Measurements from ENCODE around the gene SLC25A12.

SLC25A12 gene

DNA sequence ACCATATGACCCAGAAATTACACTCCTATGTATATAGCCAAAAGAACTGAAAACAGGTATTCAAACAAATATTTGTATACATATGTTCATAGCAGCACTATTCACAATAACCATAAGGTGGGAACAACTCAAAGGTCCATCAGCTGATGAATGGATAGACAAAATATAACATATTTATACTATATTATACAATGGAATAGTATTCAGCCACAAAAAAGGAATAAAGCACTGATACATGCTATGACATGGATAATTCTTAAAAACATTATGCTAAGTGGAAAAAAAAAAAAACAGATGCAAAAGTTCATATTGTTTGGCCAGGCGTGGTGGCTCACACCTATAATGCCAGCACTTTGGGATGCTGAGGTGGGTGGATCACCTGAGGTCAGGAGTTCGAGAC lies 52.0 kb downstream of the SLC25A12 start:
- TF ChIP-seq BHLHE40 (IDR thresholded peaks at IDR 0.05; ENCODE audit: borderline replicate concordance): no peak
- no peak for TF ChIP-seq LEF1 (IDR thresholded peaks at IDR 0.05; ENCODE audit: borderline replicate concordance)
- TF ChIP-seq SP1 (IDR thresholded peaks at IDR 0.05): no peak
- no peak for TF ChIP-seq CTBP1 (IDR thresholded peaks at IDR 0.05; ENCODE audit: borderline replicate concordance)
- TF ChIP-seq TARDBP (IDR thresholded peaks at IDR 0.05): no peak
- no peak for TF ChIP-seq ELF4 (IDR thresholded peaks at IDR 0.05)
- TF ChIP-seq FOXA1 (IDR thresholded peaks at IDR 0.05): no peak
- TF ChIP-seq, protein P1, sequence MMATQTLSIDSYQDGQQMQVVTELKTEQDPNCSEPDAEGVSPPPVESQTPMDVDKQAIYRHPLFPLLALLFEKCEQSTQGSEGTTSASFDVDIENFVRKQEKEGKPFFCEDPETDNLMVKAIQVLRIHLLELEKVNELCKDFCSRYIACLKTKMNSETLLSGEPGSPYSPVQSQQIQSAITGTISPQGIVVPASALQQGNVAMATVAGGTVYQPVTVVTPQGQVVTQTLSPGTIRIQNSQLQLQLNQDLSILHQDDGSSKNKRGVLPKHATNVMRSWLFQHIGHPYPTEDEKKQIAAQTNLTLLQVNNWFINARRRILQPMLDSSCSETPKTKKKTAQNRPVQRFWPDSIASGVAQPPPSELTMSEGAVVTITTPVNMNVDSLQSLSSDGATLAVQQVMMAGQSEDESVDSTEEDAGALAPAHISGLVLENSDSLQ (IDR thresholded peaks at IDR 0.05): no peak
- TF ChIP-seq SUZ12 (IDR thresholded peaks at IDR 0.05): no peak
- no peak for TF ChIP-seq L3MBTL2 (conservative IDR thresholded peaks at IDR 0.05)
- TF ChIP-seq FOXK2 (IDR thresholded peaks at IDR 0.05): no peak
- no peak for TF ChIP-seq HDGF (IDR thresholded peaks at IDR 0.05; ENCODE audit: borderline replicate concordance)
- TF ChIP-seq FOXM1 (IDR thresholded peaks at IDR 0.05; ENCODE audit: borderline replicate concordance): no peak
- no peak for TF ChIP-seq ARNT (IDR thresholded peaks at IDR 0.05)
- no peak for TF ChIP-seq ZNF384 (IDR thresholded peaks at IDR 0.05)
- TF ChIP-seq NFRKB (IDR thresholded peaks at IDR 0.05): no peak
- ChIA-PET POLR2A (no interaction called here), CTCF (no interaction called here)
- no peak for DNase-seq (ENCODE audit: extremely low spot score)

DNA sequence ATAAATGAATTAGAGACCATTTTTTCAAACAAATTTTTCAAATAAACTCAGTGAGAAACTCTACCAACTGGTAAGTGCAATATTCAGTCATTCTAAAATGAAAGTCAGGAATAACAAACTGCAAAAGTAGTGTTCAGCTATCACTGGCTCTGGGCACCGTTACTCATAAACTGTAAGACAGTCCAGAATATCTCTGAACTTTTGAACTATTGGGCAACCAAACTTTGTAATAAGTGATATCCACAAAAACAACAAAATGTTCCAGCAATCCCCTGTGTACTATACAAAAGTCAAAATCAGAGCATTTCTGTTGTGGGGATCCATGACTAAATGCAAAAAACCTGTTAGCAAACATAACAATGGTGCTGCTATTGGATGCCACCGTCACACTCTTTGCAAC lies 56.3 kb downstream of the SLC25A12 start:
- POLR2A ChIA-PET: interaction anchor here (1.0 kb wide), 1 partner anchor 150 kb away, joined by 3 read pairs; the partner anchor contains the start of gene DYNC1I2
- no peak for DNase-seq (ENCODE audit: extremely low spot score)
- no peak for TF ChIP-seq FOXK2 (IDR thresholded peaks at IDR 0.05)
- no peak for TF ChIP-seq LEF1 (IDR thresholded peaks at IDR 0.05; ENCODE audit: borderline replicate concordance)
- no peak for TF ChIP-seq ZNF384 (IDR thresholded peaks at IDR 0.05)
- no peak for TF ChIP-seq SP1 (IDR thresholded peaks at IDR 0.05)
- TF ChIP-seq TARDBP (IDR thresholded peaks at IDR 0.05): no peak
- no peak for TF ChIP-seq HDGF (IDR thresholded peaks at IDR 0.05; ENCODE audit: borderline replicate concordance)
- TF ChIP-seq, protein P1 (IDR thresholded peaks at IDR 0.05): no peak
- CTCF ChIA-PET: no interaction called here

DNA sequence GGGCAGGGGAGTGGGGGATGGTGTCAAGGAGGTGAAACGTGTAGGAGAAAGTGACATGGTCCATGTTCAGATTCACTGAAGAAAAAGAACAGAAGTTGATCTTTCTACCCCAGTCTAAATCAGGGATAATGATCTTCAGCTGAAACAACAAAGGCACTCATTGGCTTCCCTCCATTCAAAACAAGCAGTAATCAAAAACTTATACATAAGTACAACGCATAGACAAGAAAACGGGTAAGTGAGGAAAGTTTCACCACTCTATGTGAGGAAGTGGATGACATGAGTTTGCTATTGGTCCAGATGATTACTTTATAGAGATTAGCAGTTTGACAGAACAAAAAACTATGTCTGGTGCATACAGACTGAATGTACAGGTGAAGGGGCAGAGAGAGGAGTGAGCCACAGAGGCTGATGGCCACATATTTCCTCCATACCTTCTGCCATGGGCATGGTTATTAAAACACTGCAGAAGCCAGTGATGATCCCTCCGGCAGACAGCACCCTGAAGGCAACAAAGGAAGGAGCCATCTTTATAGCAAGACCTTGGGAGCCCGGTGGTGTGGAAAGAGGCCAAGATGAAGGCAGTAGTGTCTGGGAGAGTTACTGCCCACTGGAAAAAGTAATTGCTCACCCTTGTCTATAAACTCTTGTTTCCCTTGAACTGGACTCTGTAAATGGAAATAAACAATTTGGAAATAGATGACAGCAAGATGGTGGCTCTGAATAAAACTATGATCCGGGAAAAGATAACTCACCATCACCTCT lies 57.7 kb downstream of the SLC25A12 start:
- CTCF ChIA-PET: interaction anchor here (1.0 kb wide), 1 partner anchor 90 kb away, joined by 3 read pairs; no protein-coding TSS in a partner anchor
- no peak for TF ChIP-seq FOXK2 (IDR thresholded peaks at IDR 0.05)
- no peak for TF ChIP-seq SUZ12 (IDR thresholded peaks at IDR 0.05)
- TF ChIP-seq BHLHE40 (IDR thresholded peaks at IDR 0.05; ENCODE audit: borderline replicate concordance): no peak
- TF ChIP-seq ZNF384 (IDR thresholded peaks at IDR 0.05): no peak
- TF ChIP-seq CTBP1 (IDR thresholded peaks at IDR 0.05; ENCODE audit: borderline replicate concordance): no peak
- TF ChIP-seq HDGF (IDR thresholded peaks at IDR 0.05; ENCODE audit: borderline replicate concordance): no peak
- no peak for TF ChIP-seq NFRKB (IDR thresholded peaks at IDR 0.05)
- TF ChIP-seq FOXM1 (IDR thresholded peaks at IDR 0.05; ENCODE audit: borderline replicate concordance): no peak
- TF ChIP-seq SP1 (IDR thresholded peaks at IDR 0.05): no peak
- TF ChIP-seq TARDBP (IDR thresholded peaks at IDR 0.05): no peak
- no peak for TF ChIP-seq ELF4 (IDR thresholded peaks at IDR 0.05)
- no peak for TF ChIP-seq ARNT (IDR thresholded peaks at IDR 0.05)
- no peak for TF ChIP-seq LEF1 (IDR thresholded peaks at IDR 0.05; ENCODE audit: borderline replicate concordance)
- TF ChIP-seq L3MBTL2 (conservative IDR thresholded peaks at IDR 0.05): no peak
- TF ChIP-seq, protein P1 (IDR thresholded peaks at IDR 0.05): no peak
- no peak for TF ChIP-seq FOXA1 (IDR thresholded peaks at IDR 0.05)
- DNase-seq (ENCODE audit: extremely low spot score): no peak
- POLR2A ChIA-PET: no interaction called here

DNA sequence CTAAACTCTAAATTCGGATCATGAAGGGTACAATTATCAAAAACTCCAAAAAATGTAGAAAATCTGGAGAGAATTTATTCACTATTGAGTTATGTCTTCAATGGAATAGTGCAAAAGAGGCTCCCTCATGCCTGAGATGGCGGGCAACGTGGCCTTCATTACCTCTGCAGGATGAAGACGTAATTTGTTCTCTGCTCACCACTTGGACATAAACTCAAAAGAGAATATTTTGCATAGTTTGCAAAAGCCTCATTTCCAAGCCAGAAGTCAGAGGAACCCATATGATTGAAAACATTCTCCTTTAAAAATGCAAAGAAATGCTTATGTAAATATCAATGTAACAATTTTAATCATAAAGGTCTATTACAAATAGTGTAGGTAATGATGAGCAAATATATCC lies 58.7 kb downstream of the SLC25A12 start:
- TF ChIP-seq FOXA1 (IDR thresholded peaks at IDR 0.05): no peak
- no peak for TF ChIP-seq TARDBP (IDR thresholded peaks at IDR 0.05)
- no peak for TF ChIP-seq ARNT (IDR thresholded peaks at IDR 0.05)
- no peak for TF ChIP-seq ELF4 (IDR thresholded peaks at IDR 0.05)
- no peak for TF ChIP-seq HDGF (IDR thresholded peaks at IDR 0.05; ENCODE audit: borderline replicate concordance)
- TF ChIP-seq CTBP1 (IDR thresholded peaks at IDR 0.05; ENCODE audit: borderline replicate concordance): no peak
- TF ChIP-seq, protein P1 (IDR thresholded peaks at IDR 0.05): no peak
- TF ChIP-seq BHLHE40 (IDR thresholded peaks at IDR 0.05; ENCODE audit: borderline replicate concordance): no peak
- no peak for TF ChIP-seq FOXK2 (IDR thresholded peaks at IDR 0.05)
- TF ChIP-seq LEF1 (IDR thresholded peaks at IDR 0.05; ENCODE audit: borderline replicate concordance): no peak
- no peak for TF ChIP-seq L3MBTL2 (conservative IDR thresholded peaks at IDR 0.05)
- TF ChIP-seq SP1 (IDR thresholded peaks at IDR 0.05): no peak
- TF ChIP-seq FOXM1 (IDR thresholded peaks at IDR 0.05; ENCODE audit: borderline replicate concordance): no peak
- CTCF ChIA-PET: no interaction called here
- DNase-seq (ENCODE audit: extremely low spot score): no peak
- POLR2A ChIA-PET: no interaction called here

DNA sequence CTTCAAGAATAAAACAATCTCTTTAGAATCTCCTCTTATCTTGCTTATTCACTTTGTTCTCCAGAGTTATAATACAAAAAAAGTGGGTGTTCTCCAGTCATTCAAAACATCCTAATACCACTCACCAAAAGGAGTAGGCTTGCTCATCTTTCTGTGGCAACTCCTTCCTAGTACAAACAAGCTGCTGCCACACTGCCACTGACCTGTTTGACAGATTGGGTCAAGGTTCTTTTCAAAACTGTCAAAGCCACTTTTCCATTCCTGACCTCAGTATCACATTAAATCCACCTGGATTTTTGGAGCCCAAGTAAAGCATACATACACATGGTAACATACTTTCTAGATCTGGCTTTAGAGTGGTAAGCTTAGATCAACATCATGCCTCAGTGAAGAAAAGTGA lies 59.8 kb downstream of the SLC25A12 start:
- CTCF ChIA-PET: no interaction called here
- no peak for DNase-seq (ENCODE audit: extremely low spot score)
- POLR2A ChIA-PET: no interaction called here
- TF ChIP-seq FOXM1 (IDR thresholded peaks at IDR 0.05; ENCODE audit: borderline replicate concordance) (no peak), ZNF384 (IDR thresholded peaks at IDR 0.05) (no peak), CTBP1 (IDR thresholded peaks at IDR 0.05; ENCODE audit: borderline replicate concordance) (no peak), SP1 (IDR thresholded peaks at IDR 0.05) (no peak), SUZ12 (IDR thresholded peaks at IDR 0.05) (no peak), NFRKB (IDR thresholded peaks at IDR 0.05) (no peak), ELF4 (IDR thresholded peaks at IDR 0.05) (no peak), FOXK2 (IDR thresholded peaks at IDR 0.05) (no peak), BHLHE40 (IDR thresholded peaks at IDR 0.05; ENCODE audit: borderline replicate concordance) (no peak), LEF1 (IDR thresholded peaks at IDR 0.05; ENCODE audit: borderline replicate concordance) (no peak), FOXA1 (IDR thresholded peaks at IDR 0.05) (no peak), ARNT (IDR thresholded peaks at IDR 0.05) (no peak), L3MBTL2 (conservative IDR thresholded peaks at IDR 0.05) (no peak), TARDBP (IDR thresholded peaks at IDR 0.05) (no peak)
- TF ChIP-seq, protein P1 (IDR thresholded peaks at IDR 0.05): no peak

Data from HEK293T (cell line).